ENCODE measurements around the gene UBFD1.
"Not testable (repeated sequence)": the region's sequence is repeated elsewhere in the genome, so short reads cannot be mapped to it uniquely, and the experiment has no call there.

Gene UBFD1
- total RNA-seq = 25.8 to 42.9 reads per million in 2 donors

GRCh38 chr16:23556881-23557778 lies at the start of gene UBFD1, which contains the start of gene EARS2:
UBFD1 (plus strand) TSS chr16:23557727; CDS start chr16:23557743, 16 bp downstream.
EARS2 (minus strand) TSS chr16:23557350; CDS start chr16:23557343, 7 bp downstream.
- peak; percentile 88 for DNase-seq

GRCh38 chr16:23508589-23509440 lies 48.7 kb upstream of the UBFD1 start:
- no peak for DNase-seq

GRCh38 chr16:23509441-23509754 lies 48.1 kb upstream of the UBFD1 start:
- no peak for DNase-seq

GRCh38 chr16:23509782-23510163 lies 47.8 kb upstream of the UBFD1 start:
- DNase-seq = peak; percentile 19

GRCh38 chr16:23510164-23510914 lies 47.2 kb upstream of the UBFD1 start, which contains the start of gene GGA2:
GGA2 (minus strand) TSS chr16:23510494; CDS start chr16:23510411, 83 bp downstream.
- peak; percentile 75 for DNase-seq

- not testable (repeated sequence) for DNase-seq
These were observed 46.6 kb upstream of the UBFD1 start for GRCh38 chr16:23510915-23511270.

- DNase-seq = no peak
These were observed 45.8 kb upstream of the UBFD1 start for GRCh38 chr16:23511731-23512130.

GRCh38 chr16:23512168-23512695 lies 45.3 kb upstream of the UBFD1 start:
- DNase-seq = no peak

GRCh38 chr16:23514381-23515152 lies 43.0 kb upstream of the UBFD1 start:
- no peak for DNase-seq

GRCh38 chr16:23515881-23516280 lies 41.6 kb upstream of the UBFD1 start:
- DNase-seq = no peak

- DNase-seq = no peak
These were observed 41.0 kb upstream of the UBFD1 start for GRCh38 chr16:23516366-23517137.

GRCh38 chr16:23518435-23518891 lies 39.1 kb upstream of the UBFD1 start:
- no peak for DNase-seq

GRCh38 chr16:23519282-23519681 lies 38.2 kb upstream of the UBFD1 start:
- no peak for DNase-seq

GRCh38 chr16:23520500-23520899 lies 37.0 kb upstream of the UBFD1 start:
- no peak for DNase-seq

GRCh38 chr16:23521037-23521743 lies 36.3 kb upstream of the UBFD1 start:
- no peak for DNase-seq

GRCh38 chr16:23521965-23522364 lies 35.6 kb upstream of the UBFD1 start:
- no peak for DNase-seq

GRCh38 chr16:23523321-23523720 lies 34.2 kb upstream of the UBFD1 start:
- no peak for DNase-seq

- DNase-seq = no peak
These were observed 33.6 kb upstream of the UBFD1 start for GRCh38 chr16:23523876-23524385.

- no peak for DNase-seq
These were observed 32.6 kb upstream of the UBFD1 start for GRCh38 chr16:23524886-23525285.

Measured in T-helper 9 cell (primary cell).